ENCODE measurements around the gene IFNA5. TPM values are rescaled to one million over a fixed set of nuclear protein-coding genes. Genes with fewer than 3 reads are reported as not detected.

The IFNA5 gene
- total RNA-seq = not detected

GRCh38 chr9:21305213-21305612 lies at the start of gene IFNA5:
Gene IFNA5, minus strand, starts transcription at chr9:21305313. Its CDS starts 57 bp downstream, at chr9:21305256.
- H3K27ac ChIP-seq = no peak within 1 kb of the TSS
- no peaks in the 10 kb centered on the region for H3K4me1 ChIP-seq (replicated peaks)
- H3K36me3 ChIP-seq = no peaks in the 10 kb centered on the region
- no peak for DNase-seq (ENCODE audit: low spot score)
- TF ChIP-seq CTCF (IDR thresholded peaks at IDR 0.05) (no peak), POLR2AphosphoS5 (IDR thresholded peaks at IDR 0.05) (no peak), POLR2A (IDR thresholded peaks at IDR 0.05) (no peak)
- no peak within 1 kb of the TSS for H3K4me3 ChIP-seq
- no peaks in the 10 kb centered on the region for H3K9me3 ChIP-seq
- H3K27me3 ChIP-seq (replicated peaks; ENCODE audit: insufficient read depth) = no peaks in the 10 kb centered on the region
- intact Hi-C loops (cut with DNase I) = no loop called here
- 82% methylated on average over 2 of the region's 2 CpGs for WGBS

- DNase-seq (ENCODE audit: low spot score) = no peak
- Histone ChIP-seq H3K4me3 (no peak within 1 kb of the TSS), H3K27ac (no peak within 1 kb of the TSS), H3K36me3 (no peaks in the 10 kb centered on the region), H3K4me1 (replicated peaks) (no peaks in the 10 kb centered on the region), H3K9me3 (no peaks in the 10 kb centered on the region), H3K27me3 (replicated peaks; ENCODE audit: insufficient read depth) (no peaks in the 10 kb centered on the region)
- TF ChIP-seq POLR2A (IDR thresholded peaks at IDR 0.05) = no peak
- TF ChIP-seq POLR2AphosphoS5 (IDR thresholded peaks at IDR 0.05) = no peak
- no peak for TF ChIP-seq CTCF (IDR thresholded peaks at IDR 0.05)
- intact Hi-C loops (cut with DNase I) = no loop called here
- 89% methylated on average over 1 of the region's 1 CpG for WGBS
Measured at GRCh38 chr9:21350787-21351186, 45.7 kb upstream of the IFNA5 start, which contains the start of gene IFNA6. Gene IFNA6, minus strand, starts transcription at chr9:21350887. Its CDS starts 0 bp downstream, at chr9:21350887.

- Histone ChIP-seq H3K4me1 (replicated peaks) (no peaks in the 10 kb centered on the region), H3K9me3 (no peaks in the 10 kb centered on the region), H3K4me3 (no peak overlapping the region), H3K27me3 (replicated peaks; ENCODE audit: insufficient read depth) (no peaks in the 10 kb centered on the region), H3K36me3 (no peaks in the 10 kb centered on the region), H3K27ac (no peak overlapping the region)
- DNase-seq (ENCODE audit: low spot score) = no peak
- intact Hi-C loops (cut with DNase I) = no loop called here
- TF ChIP-seq POLR2AphosphoS5 (IDR thresholded peaks at IDR 0.05) (no peak), POLR2A (IDR thresholded peaks at IDR 0.05) (no peak), CTCF (IDR thresholded peaks at IDR 0.05) (no peak)
- 66% methylated on average over 3 of the region's 3 CpGs for WGBS
Measured at GRCh38 chr9:21348430-21348970, 43.4 kb upstream of the IFNA5 start.

- intact Hi-C loops (cut with DNase I) = no loop called here
- no peaks in the 10 kb centered on the region for H3K27me3 ChIP-seq (replicated peaks; ENCODE audit: insufficient read depth)
- no peaks in the 10 kb centered on the region for H3K36me3 ChIP-seq
- TF ChIP-seq POLR2AphosphoS5 (IDR thresholded peaks at IDR 0.05) = no peak
- TF ChIP-seq CTCF (IDR thresholded peaks at IDR 0.05) = no peak
- TF ChIP-seq POLR2A (IDR thresholded peaks at IDR 0.05) = no peak
- H3K4me1 ChIP-seq (replicated peaks) = no peaks in the 10 kb centered on the region
- H3K4me3 ChIP-seq = no peak overlapping the region
- no peak for DNase-seq (ENCODE audit: low spot score)
- no peaks in the 10 kb centered on the region for H3K9me3 ChIP-seq
- H3K27ac ChIP-seq = no peak overlapping the region
- 94% methylated on average over 4 of the region's 4 CpGs for WGBS
Measured at GRCh38 chr9:21340735-21341134, 35.6 kb upstream of the IFNA5 start.

- intact Hi-C loops (cut with DNase I) = loop anchor here (10.0 kb wide), 1 partner anchor 668 kb away; the partner anchor contains the start of gene CDKN2B
- Histone ChIP-seq H3K9me3 (no peaks in the 10 kb centered on the region), H3K36me3 (no peaks in the 10 kb centered on the region), H3K4me1 (replicated peaks) (peaks cover 8% of the 10 kb centered on the region), H3K4me3 (no peak overlapping the region), H3K27ac (no peak overlapping the region), H3K27me3 (replicated peaks; ENCODE audit: insufficient read depth) (no peaks in the 10 kb centered on the region)
- no peak for DNase-seq (ENCODE audit: low spot score)
- TF ChIP-seq POLR2A (IDR thresholded peaks at IDR 0.05) (no peak), CTCF (IDR thresholded peaks at IDR 0.05) (no peak), POLR2AphosphoS5 (IDR thresholded peaks at IDR 0.05) (no peak)
Measured at GRCh38 chr9:21336457-21336856, 31.3 kb upstream of the IFNA5 start.

Data from prostate gland (tissue), 2 donors.